ENCODE results near the gene MED17. TPM values are rescaled to one million over a fixed set of nuclear protein-coding genes. Genes with fewer than 3 reads are reported as not detected.
"Not testable (repeated sequence)": the region's sequence is repeated elsewhere in the genome, so short reads cannot be mapped to it uniquely, and the experiment has no call there.

MED17 gene
- total RNA-seq, 2 experiments from 2014 or later: 30.1 to 31.3 TPM

- H3K27me3 Mint-ChIP-seq: no peaks in the 10 kb centered on the region
- peaks cover 27% of the 10 kb centered on the region for H3K36me3 Mint-ChIP-seq (ENCODE audit: low read depth)
- H3K9me3 Mint-ChIP-seq: no peaks in the 10 kb centered on the region
- TF ChIP-seq CTCF (IDR thresholded peaks at IDR 0.05): no peak
- H3K27ac Mint-ChIP-seq: no peak overlapping the region
- ATAC-seq (no peak), DNase-seq (no peak)
- no peak overlapping the region for H3K4me3 Mint-ChIP-seq
- ChIA-PET CTCF (no interaction called here), POLR2A (interaction anchor here (3.1 kb wide), 2 partner anchors 16 kb away, joined by 10 to 14 read pairs; partner anchors contain the start of genes C11orf54 and TAF1D)
- intact Hi-C loops (cut with micrococcal nuclease): no loop called here
- H3K4me1 Mint-ChIP-seq (ENCODE audit: low read depth): no peaks in the 10 kb centered on the region
Observed at GRCh38 chr11:93757301-93757700, 26.8 kb upstream of the MED17 start.

- Mint-ChIP-seq H3K27me3 (no peaks in the 10 kb centered on the region), H3K36me3 (ENCODE audit: low read depth) (peaks cover 27% of the 10 kb centered on the region), H3K9me3 (no peaks in the 10 kb centered on the region), H3K27ac (no peak overlapping the region), H3K4me1 (ENCODE audit: low read depth) (no peaks in the 10 kb centered on the region), H3K4me3 (no peak overlapping the region)
- ATAC-seq (no peak), DNase-seq (no peak)
- intact Hi-C loops (cut with micrococcal nuclease): no loop called here
- TF ChIP-seq CTCF (IDR thresholded peaks at IDR 0.05): no peak
- ChIA-PET POLR2A (interaction anchor here (3.1 kb wide), 1 partner anchor 17 kb away, joined by 10 read pairs; the partner anchor contains the start of genes C11orf54 and TAF1D), CTCF (no interaction called here)
Observed at GRCh38 chr11:93757924-93758865, 25.9 kb upstream of the MED17 start.

- H3K27me3 Mint-ChIP-seq; H3K4me3 Mint-ChIP-seq; intact Hi-C loops (cut with micrococcal nuclease); DNase-seq; CTCF ChIA-PET; ATAC-seq; H3K9me3 Mint-ChIP-seq; H3K27ac Mint-ChIP-seq; H3K4me1 Mint-ChIP-seq (ENCODE audit: low read depth): not testable (repeated sequence)
- peaks cover 24% of the 10 kb centered on the region for H3K36me3 Mint-ChIP-seq (ENCODE audit: low read depth)
- POLR2A ChIA-PET: interaction anchor here (3.1 kb wide), 1 partner anchor 18 kb away, joined by 10 read pairs; the partner anchor contains the start of genes C11orf54 and TAF1D
Observed at GRCh38 chr11:93759123-93759522, 25.0 kb upstream of the MED17 start.

- ChIA-PET POLR2A (interaction anchor here (1.2 kb wide), 1 partner anchor 11 kb away, joined by 4 read pairs; no protein-coding TSS in a partner anchor), CTCF (no interaction called here)
- H3K4me1 Mint-ChIP-seq (ENCODE audit: low read depth): no peaks in the 10 kb centered on the region
- ATAC-seq: no peak
- no peaks in the 10 kb centered on the region for H3K27me3 Mint-ChIP-seq
- DNase-seq: no peak
- intact Hi-C loops (cut with micrococcal nuclease): no loop called here
- peaks cover 22% of the 10 kb centered on the region for H3K36me3 Mint-ChIP-seq (ENCODE audit: low read depth)
- no peak overlapping the region for H3K4me3 Mint-ChIP-seq
- no peak for TF ChIP-seq CTCF (IDR thresholded peaks at IDR 0.05)
- H3K9me3 Mint-ChIP-seq: peaks cover under 1% of the 10 kb centered on the region
- no peak overlapping the region for H3K27ac Mint-ChIP-seq
Observed at GRCh38 chr11:93761910-93762309, 22.2 kb upstream of the MED17 start.

GRCh38 chr11:93765551-93765950, 18.5 kb upstream of the MED17 start:
- TF ChIP-seq CTCF (IDR thresholded peaks at IDR 0.05): no peak
- CTCF ChIA-PET: no interaction called here
- Mint-ChIP-seq H3K4me3 (no peak overlapping the region), H3K27me3 (no peaks in the 10 kb centered on the region), H3K27ac (no peak overlapping the region), H3K4me1 (ENCODE audit: low read depth) (no peaks in the 10 kb centered on the region), H3K36me3 (ENCODE audit: low read depth) (peaks cover 9% of the 10 kb centered on the region), H3K9me3 (peaks cover 2% of the 10 kb centered on the region)
- no peak for DNase-seq
- intact Hi-C loops (cut with micrococcal nuclease): no loop called here
- POLR2A ChIA-PET: interaction anchor here (1.0 to 1.7 kb wide), 2 partner anchors 18 to 25 kb away, joined by 3 to 7 read pairs; partner anchors contain the start of gene MED17
- ATAC-seq: no peak

All from activated CD8-positive, alpha-beta T cell treated with anti-CD3 and anti-CD28 coated beads for 36 hours (primary cell).